Cerebellar nuclear complex (tissue), 1 donor: Measurements from ENCODE around the gene CHST12.
A peak's percentile ranks its signal among the peaks of the same experiment; 100 is the strongest.
"Not testable (repeated sequence)": the region's sequence is repeated elsewhere in the genome, so short reads cannot be mapped to it uniquely, and the experiment has no call there.

ENCODE experiments used
- DNase-seq, 2 experiments: peaks; one replicate each; lab custom pipeline; 2025; lab: John Stamatoyannopoulos, UW

CHST12 gene

DNA sequence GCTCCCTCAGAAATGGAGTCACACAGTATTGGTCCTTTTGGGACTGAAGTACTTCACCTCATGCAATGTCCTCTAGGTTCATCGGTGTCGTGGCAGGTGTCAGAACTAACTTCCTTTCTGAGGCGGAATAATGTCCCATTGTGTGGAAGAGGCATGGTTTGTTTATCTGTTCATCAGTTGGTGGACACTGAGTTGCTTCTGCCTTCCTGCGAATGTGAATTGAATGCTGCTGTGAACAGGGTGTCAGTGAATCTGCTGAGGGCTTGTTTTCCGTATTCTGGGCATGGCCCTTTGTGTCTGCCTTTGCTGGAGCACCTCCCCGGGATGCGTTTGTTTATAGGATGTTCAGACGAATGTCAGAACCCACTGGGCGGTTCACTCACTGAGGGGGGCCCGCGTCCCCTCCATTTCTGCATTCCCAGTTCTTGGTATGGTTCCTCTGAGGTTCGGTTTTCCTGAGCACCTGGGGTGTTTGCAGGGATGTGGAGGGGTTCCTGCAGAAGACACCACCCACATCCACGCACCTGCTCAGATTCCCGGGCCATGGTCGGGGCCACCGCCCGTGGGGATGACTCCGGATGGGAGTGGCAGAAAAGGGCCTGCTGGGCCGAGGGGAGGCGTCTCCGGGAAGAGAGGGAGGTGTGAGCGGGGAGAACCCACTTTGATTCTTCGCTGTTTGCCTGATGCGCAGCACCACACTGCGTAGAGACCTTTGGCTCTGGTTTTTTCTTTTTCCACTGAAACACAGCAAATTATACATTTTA is 33.1 kb downstream of the CHST12 start:
- no peak for DNase-seq

- DNase-seq = no peak
Measured at GRCh38 chr7:2437136-2437535, 33.7 kb downstream of the CHST12 start.

DNA sequence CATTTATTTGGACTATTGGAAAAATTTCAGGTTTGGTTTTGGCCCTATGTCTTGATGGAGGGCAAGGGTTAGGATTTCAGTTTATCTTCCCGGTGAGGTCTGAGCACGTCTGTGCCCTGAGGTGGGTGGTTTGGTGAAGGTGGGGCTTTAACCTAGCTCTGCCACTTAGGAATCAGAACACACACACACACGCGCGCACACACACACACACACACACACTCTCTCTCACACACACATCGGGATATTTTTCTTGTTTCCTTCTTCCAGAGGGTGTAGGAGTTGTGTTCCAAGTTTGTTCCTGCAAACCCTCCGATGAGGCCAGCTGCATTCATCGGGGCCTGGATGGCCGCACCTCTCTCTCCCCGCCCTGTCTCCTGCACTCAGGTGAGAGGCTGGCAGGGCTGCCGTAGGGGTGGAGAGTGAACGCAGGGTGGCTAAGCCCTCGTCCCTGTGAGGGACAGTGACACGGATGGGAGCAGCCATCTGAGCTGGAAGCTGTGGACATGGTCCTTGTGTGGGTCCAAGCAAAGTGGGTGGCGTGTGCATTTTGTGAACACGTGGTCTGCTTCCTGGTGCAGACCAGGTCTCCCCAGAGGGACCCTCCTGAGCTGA is 34.2 kb downstream of the CHST12 start:
- DNase-seq = no peak

GRCh38 chr7:2438186-2438585 is 34.8 kb downstream of the CHST12 start:
- no peak for DNase-seq

DNA sequence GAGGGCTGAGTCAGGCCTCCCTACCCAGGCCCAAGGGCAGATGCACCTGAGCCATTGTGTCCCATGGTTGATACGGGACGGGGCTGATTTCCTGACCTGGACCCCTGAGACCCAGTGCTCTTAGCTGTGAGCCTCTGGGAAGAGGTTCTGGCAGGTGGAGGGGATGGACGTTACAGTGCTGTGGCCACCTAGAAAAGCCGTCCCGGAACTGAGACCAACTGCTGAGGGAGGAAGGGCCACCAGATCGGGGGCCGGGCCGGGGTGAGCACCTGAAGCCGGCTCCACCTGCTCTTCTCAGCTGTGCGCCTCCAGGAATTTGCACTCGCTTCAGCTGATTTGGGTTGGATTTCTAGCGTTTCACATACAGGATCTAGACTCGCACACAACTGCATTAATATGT is 35.4 kb downstream of the CHST12 start:
- DNase-seq = no peak

DNA sequence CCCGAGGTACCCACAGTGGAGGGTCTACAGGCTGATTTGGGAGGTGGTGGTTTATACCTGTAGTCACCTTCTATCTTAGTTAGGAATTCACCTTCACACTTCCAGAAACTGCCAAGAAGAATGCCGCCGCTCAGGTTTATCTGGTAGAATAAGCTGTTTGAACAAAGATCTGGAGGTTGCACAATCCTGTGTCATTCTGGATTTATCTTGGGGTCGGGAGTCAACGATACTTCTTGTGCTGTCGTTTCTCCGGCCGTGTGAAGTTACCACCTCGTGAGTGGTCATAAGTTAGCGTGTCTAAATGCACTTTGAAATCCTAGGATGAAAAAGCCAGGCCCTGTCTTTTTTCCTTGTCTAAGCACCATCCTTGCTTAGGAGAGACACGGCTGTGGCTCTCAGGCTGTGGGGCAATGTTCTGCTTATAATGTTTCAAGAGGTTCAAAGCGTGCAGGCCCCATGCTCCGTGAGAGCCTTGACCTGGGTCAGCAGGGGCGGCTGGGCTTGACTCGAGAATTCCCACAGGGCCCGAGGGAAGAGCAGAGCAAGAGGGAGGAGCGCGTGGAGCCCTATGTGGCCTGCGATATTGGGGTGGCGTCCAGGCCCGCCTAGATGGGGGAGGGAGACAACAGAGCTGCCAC is 37.3 kb downstream of the CHST12 start:
- DNase-seq = no peak

- DNase-seq = no peak
Measured at GRCh38 chr7:2441430-2442058, 38.1 kb downstream of the CHST12 start.

DNA sequence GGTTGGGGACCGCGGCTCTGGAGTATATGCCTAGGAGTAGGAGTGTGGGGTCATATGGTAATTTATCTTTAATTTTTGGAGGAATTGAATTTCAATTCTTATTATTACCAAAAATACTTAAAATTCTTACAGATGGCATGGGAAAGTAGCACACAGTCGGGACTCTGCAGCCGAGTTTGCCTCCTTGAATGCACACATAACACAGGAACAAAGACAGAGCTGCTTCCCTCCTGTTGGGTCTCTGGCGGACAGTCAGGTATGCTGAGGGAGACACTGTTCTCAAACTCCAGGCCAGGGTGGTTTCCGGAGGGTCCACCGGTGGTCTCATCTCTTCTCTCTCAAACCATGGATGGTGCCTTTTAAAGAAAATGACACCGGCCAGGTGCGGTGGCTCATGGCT is 40.1 kb downstream of the CHST12 start:
- DNase-seq = no peak

DNA sequence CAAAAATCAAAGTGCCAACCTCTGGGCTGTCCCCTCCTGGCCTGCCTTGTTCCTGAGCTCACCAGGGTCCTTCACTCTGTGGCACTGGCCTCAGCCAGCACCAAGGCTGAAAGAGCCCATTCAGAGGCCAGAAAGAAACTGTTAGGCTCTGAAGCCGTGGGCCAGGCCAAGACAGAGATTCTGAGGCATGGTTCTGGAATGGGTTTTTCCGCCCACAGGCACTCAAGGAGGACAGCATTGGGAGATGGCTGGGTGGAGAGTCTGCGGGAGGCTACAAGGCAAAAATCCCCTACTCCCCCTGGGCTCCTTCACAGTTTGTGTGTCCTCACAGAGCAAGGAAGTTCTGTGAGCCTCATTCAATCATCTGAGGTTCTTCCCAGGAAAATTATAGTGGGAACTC is 41.1 kb downstream of the CHST12 start:
- DNase-seq = no peak

GRCh38 chr7:2445047-2445446 is 41.6 kb downstream of the CHST12 start:
- DNase-seq = no peak

GRCh38 chr7:2445898-2446555 is 42.6 kb downstream of the CHST12 start:
- DNase-seq = no peak

DNA sequence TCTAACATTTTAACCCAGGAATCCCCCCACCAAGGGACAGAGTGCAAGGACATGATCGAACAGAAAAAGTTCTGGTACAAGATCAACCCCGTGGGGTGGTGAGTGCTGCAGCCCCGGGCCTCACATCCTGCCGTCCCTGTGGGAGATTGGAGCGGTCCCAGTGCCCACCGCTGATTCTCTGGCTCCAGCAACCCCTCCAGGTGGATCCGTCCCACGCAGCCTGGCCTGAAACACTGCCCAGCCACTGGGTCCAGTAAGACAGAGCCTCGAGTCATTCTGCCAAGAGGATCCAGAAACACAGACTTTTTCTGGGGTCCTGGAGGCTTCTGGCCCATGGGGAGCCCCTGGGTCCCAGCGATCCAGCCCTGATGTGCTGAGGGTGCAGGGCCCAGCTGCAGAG is 43.3 kb downstream of the CHST12 start:
- DNase-seq = no peak

GRCh38 chr7:2450198-2451107 is 47.0 kb downstream of the CHST12 start:
- no peak for DNase-seq

DNA sequence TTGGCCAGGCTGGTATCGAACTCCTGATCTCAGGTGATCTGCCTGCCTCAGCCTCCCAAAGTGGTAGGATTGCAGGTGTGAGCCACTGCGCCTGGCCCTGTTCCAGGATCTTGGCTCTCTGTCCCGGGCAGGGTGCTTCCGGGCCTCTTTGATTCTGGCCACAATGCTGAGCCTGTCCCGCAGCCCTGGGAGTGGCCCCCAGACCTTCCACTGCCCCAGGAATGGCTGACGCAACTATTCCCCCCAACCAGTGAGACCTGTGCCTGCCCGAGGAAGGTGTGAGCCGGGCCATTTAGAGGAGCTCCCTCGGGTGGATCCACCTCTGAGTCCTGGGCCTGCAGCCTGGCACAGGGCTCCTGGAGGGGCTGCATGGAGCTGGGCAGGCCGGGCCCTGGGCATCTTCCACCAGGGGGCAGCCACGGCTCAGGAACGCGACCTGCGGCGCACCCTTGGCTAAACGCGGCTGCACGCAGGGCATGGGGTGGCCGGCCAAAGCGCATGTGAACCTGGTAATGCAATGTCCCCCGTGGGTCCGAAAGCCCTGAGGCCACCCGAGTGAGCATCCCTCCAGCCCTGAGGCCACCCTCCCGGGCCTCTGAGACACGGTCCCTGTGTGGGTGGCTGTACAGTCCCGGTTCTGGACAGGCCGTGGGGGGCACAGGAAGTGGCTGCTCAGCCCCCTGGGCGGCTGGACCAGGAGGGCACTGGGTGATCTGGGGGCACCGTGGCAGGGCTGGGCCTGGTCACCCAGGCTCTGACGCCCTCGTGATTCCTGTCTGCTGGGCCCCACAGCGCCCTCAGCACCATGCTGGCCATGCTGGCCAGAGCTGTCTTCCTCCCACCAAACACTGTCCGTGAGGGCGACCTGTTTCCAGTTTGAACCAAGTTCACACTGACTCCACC is 48.0 kb downstream of the CHST12 start:
- DNase-seq = peak in 1 of 2 experiments; percentile 13

- DNase-seq = no peak
Measured at GRCh38 chr7:2452074-2452507, 48.7 kb downstream of the CHST12 start.

DNA sequence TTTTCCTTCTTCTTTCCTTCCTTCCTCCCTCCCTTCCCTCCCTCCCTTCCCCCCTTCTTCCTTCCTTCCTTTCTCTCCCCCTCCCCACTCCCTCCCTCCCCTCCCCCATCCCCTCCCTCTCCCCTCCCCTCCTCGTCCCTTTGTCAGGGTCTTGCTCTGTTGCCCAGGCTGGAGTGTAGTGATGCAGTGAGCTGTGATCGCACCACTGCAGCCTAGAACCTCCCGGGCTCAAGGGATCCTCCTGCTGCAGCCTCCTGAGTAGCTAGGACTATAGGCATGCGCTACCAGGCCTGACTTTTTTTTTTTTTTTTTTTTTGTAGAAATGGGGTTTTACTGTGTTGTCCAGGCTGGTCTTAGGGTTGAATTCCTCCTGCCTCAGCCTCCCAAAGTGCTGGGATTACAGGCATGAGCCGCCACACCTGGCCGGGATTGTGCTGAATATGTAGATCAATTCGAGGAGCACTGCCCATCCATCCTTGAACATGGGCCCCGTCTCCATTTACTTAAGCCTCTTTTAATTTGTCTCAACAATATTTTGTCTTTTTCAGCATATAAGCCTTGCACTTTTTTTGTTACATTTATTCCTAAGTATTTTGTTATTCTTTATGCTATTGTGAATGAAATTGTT is 49.3 kb downstream of the CHST12 start:
- no peak for DNase-seq

GRCh38 chr7:2453849-2454248 is 50.4 kb downstream of the CHST12 start:
- DNase-seq = not testable (repeated sequence)

DNA sequence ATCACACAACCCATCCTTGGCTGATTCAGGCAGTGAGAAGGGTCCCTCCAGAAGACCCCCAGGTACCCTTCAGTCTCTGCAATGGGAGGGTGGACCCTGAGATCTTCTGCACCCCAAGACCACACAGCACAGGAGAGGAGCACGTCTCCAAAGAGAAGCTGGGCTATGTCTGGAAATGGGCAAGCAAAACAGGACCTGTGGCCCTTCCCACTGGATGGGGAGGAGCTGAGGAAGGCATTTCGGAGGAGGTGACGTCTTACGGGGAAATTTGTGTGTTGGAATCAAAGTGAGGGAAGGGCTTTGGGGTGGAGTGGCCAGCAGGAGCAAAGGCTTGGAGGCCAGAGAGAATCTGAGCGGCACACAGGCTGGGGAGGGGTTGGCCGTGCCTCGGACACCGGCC is 56.3 kb downstream of the CHST12 start:
- DNase-seq = no peak

DNA sequence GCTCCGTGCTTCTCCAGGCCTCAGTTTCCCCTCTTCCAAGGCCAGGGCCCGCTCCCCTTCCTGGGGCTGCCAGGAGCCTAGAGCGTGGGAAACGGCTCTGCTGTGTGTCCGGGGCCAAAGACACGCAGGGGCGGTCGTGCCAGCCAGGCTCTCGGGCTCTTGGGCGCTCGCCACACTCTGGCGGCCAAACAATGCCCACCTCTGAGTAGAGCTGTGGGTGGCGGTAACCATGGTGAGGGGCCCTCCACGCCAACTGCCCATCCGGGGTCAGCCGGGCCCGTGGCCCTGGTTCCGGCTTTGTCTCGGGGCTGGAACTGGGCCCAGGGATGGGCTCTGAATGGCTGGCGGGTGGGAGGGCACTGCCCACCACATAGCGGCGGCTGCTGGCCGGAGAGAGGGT is 56.8 kb downstream of the CHST12 start:
- DNase-seq = no peak

- no peak for DNase-seq
Measured at GRCh38 chr7:2460641-2461040, 57.2 kb downstream of the CHST12 start.
